OCI-LY7 (cell line): Measurements from ENCODE around the gene RGL1. TPM values are rescaled to one million over a fixed set of nuclear protein-coding genes. Genes with fewer than 3 reads are reported as not detected.

Source experiments
- BruUV-seq: library from RNA; stranded (reverse); fragments of 400-500 nt; replicated peaks from 2 replicates; lab custom pipeline; 2021; lab: Mats Ljungman, UMichigan
- CTCF ChIA-PET: fragments of 300-600 bp; sonication (Branson Sonifier 250); formaldehyde crosslinking; loops from one replicate; lab custom pipeline; 2022; ENCODE audit warnings: antibody characterized with exemption; ENCODE audit not compliant: unreplicated experiment; lab: Charles Lee
- POLR2A ChIA-PET: fragments of 300-600 bp; sonication (Branson Sonifier 250); formaldehyde crosslinking; loops from one replicate; lab custom pipeline; 2022; ENCODE audit warnings: antibody characterized with exemption; lab: Charles Lee
- DNase-seq: peaks from one replicate; pipeline ENCODE4 v3.0.0-alpha.2; 2015; ENCODE audit warnings: low spot score
- H2AFZ ChIP-seq: fragments of 200-600 bp; sonication (generic), shearing (Covaris generic); 2 replicates; pipeline ENCODE4 v1.6.1; 2014; ENCODE audit warnings: mild to moderate bottlenecking, antibody characterized with exemption, low read length, moderate library complexity
- H3K27ac ChIP-seq: fragments of 200-600 bp; sonication (generic); 2 replicates; pipeline ENCODE4 v1.5.1; 2014; ENCODE audit warnings: mixed run types, low read depth, mild to moderate bottlenecking, moderate library complexity, low read length, inconsistent platforms; ENCODE audit not compliant: poor library complexity, severe bottlenecking
- H3K36me3 ChIP-seq: fragments of 200-600 bp; sonication (generic); 2 replicates; pipeline ENCODE4 v1.6.1; 2014; ENCODE audit warnings: mild to moderate bottlenecking, antibody characterized with exemption, low read length, moderate library complexity, mixed read lengths; ENCODE audit not compliant: insufficient read depth
- H3K4me1 ChIP-seq: fragments of 200-600 bp; sonication (generic); 2 replicates; pipeline ENCODE4 v1.5.1; 2014; ENCODE audit warnings: mild to moderate bottlenecking, low read length; ENCODE audit not compliant: insufficient read depth, poor library complexity, severe bottlenecking
- H3K4me2 ChIP-seq: fragments of 200-600 bp; sonication (generic); 2 replicates; pipeline ENCODE4 v1.6.1; 2014; ENCODE audit warnings: mild to moderate bottlenecking, low read length
- H3K4me3 ChIP-seq: fragments of 200-600 bp; sonication (generic); 2 replicates; pipeline ENCODE4 v1.5.1; 2014; ENCODE audit warnings: mild to moderate bottlenecking, low read depth, low read length; ENCODE audit not compliant: poor library complexity, severe bottlenecking
- H3K79me2 ChIP-seq: fragments of 200-600 bp; sonication (generic); 2 replicates; pipeline ENCODE4 v1.6.1; 2016; ENCODE audit warnings: low read depth, mild to moderate bottlenecking, low read length, moderate library complexity, mixed read lengths; ENCODE audit not compliant: insufficient read depth
- H3K9me2 ChIP-seq: fragments of 200-600 bp; sonication (generic); 2 replicates; pipeline ENCODE4 v1.6.1; 2016; ENCODE audit warnings: mild to moderate bottlenecking, low read length, mixed read lengths; ENCODE audit not compliant: insufficient read depth
- H3K9me3 ChIP-seq: fragments of 200-600 bp; sonication (generic); 2 replicates; pipeline ENCODE4 v1.6.1; 2014; ENCODE audit warnings: mild to moderate bottlenecking, mixed run types, low read length, mixed read lengths
- H4K20me1 ChIP-seq: fragments of 200-600 bp; sonication (generic); 2 replicates; pipeline ENCODE4 v1.6.1; 2014; ENCODE audit warnings: mild to moderate bottlenecking, antibody characterized with exemption, low read length, moderate library complexity, mixed read lengths; ENCODE audit not compliant: insufficient read depth
- CTCF ChIP-seq: fragments of 200-600 bp; sonication (generic); conservative IDR thresholded peaks from 2 replicates; pipeline ENCODE4 v1.5.1; 2014; ENCODE audit warnings: mild to moderate bottlenecking, antibody characterized with exemption, low read length, moderate library complexity, mixed read lengths
- EZH2phosphoT487 ChIP-seq: fragments of 200-600 bp; sonication (generic); IDR thresholded peaks from 2 replicates; pipeline ENCODE4 v1.6.1; 2018; ENCODE audit warnings: low read depth, borderline replicate concordance, mild to moderate bottlenecking, mixed run types, antibody characterized with exemption, low read length, moderate library complexity, mixed read lengths
- intact Hi-C: fragments of 100-400 bp; cut with micrococcal nuclease; formaldehyde crosslinking; loops from one replicate; pipeline ENCODE4 v1.10.0; 2022; ENCODE audit not compliant: unreplicated experiment
- total RNA-seq, 2 experiments: library from RNA; depleted of rRNA in 1 of 2; stranded (reverse); fragments of >200 nt in 1 of 2; shearing (Covaris generic) in 1 of 2; gene quantifications; 2 replicates each; pipeline ENCODE4 v1.2.3, GENCODE V29; 2014 to 2022

The RGL1 gene
- total RNA-seq, 2 experiments from 2014 or later: 0.32 to 0.35 TPM

GRCh38 chr1:183885142-183885735 lies 80.3 kb downstream of the RGL1 start:
- no peaks in the 10 kb centered on the region for H3K4me1 ChIP-seq
- ChIA-PET CTCF (interaction anchor here (0.9 kb wide), 1 partner anchor 12 kb away, joined by 3 read pairs; no protein-coding TSS in a partner anchor), POLR2A (no interaction called here)
- BruUV-seq: no TSS peak
- H3K9me3 ChIP-seq: no peaks in the 10 kb centered on the region
- no peak overlapping the region for H2AFZ ChIP-seq
- H3K27ac ChIP-seq: no peak overlapping the region
- H3K4me3 ChIP-seq: no peak overlapping the region
- no peaks in the 10 kb centered on the region for H3K9me2 ChIP-seq
- peak; percentile 2 for DNase-seq
- H3K36me3 ChIP-seq: no peaks in the 10 kb centered on the region
- intact Hi-C loops: no loop called here
- H3K79me2 ChIP-seq: no peaks in the 10 kb centered on the region
- no peak overlapping the region for H3K4me2 ChIP-seq
- TF ChIP-seq CTCF (no peak), EZH2phosphoT487 (no peak)
- no peaks in the 10 kb centered on the region for H4K20me1 ChIP-seq

GRCh38 chr1:183886083-183886828 lies 81.3 kb downstream of the RGL1 start:
- Histone ChIP-seq H3K9me2 (no peaks in the 10 kb centered on the region), H3K27ac (no peak overlapping the region), H4K20me1 (no peaks in the 10 kb centered on the region), H3K9me3 (no peaks in the 10 kb centered on the region), H3K79me2 (no peaks in the 10 kb centered on the region), H3K4me2 (no peak overlapping the region), H3K4me3 (no peak overlapping the region), H2AFZ (no peak overlapping the region), H3K36me3 (no peaks in the 10 kb centered on the region), H3K4me1 (no peaks in the 10 kb centered on the region)
- TF ChIP-seq CTCF: no peak
- no peak for TF ChIP-seq EZH2phosphoT487
- ChIA-PET POLR2A (interaction anchor here (0.5 kb wide), 1 partner anchor 683 kb away, joined by 3 read pairs; no protein-coding TSS in a partner anchor), CTCF (no interaction called here)
- intact Hi-C loops: no loop called here
- BruUV-seq: no TSS peak
- DNase-seq: no peak

GRCh38 chr1:183886853-183887252 lies 81.9 kb downstream of the RGL1 start:
- intact Hi-C loops: no loop called here
- CTCF ChIA-PET: no interaction called here

More at GRCh38 chr1:183886853-183887252, 81.9 kb downstream of the RGL1 start:
- Histone ChIP-seq H3K27ac (no peak overlapping the region), H3K4me3 (no peak overlapping the region), H3K4me1 (no peaks in the 10 kb centered on the region), H3K79me2 (no peaks in the 10 kb centered on the region), H4K20me1 (no peaks in the 10 kb centered on the region), H3K36me3 (no peaks in the 10 kb centered on the region), H3K4me2 (no peak overlapping the region), H3K9me3 (no peaks in the 10 kb centered on the region), H3K9me2 (no peaks in the 10 kb centered on the region), H2AFZ (no peak overlapping the region)
- TF ChIP-seq CTCF (no peak), EZH2phosphoT487 (no peak)
- DNase-seq: no peak
- POLR2A ChIA-PET: no interaction called here
- no TSS peak for BruUV-seq
